Retina (tissue), 1 donor: ENCODE data around the gene VSIG1.

Experiments used
- DNase-seq: peaks from one replicate; pipeline ENCODE4 v3.0.0-alpha.2; 2016

Gene VSIG1

DNA sequence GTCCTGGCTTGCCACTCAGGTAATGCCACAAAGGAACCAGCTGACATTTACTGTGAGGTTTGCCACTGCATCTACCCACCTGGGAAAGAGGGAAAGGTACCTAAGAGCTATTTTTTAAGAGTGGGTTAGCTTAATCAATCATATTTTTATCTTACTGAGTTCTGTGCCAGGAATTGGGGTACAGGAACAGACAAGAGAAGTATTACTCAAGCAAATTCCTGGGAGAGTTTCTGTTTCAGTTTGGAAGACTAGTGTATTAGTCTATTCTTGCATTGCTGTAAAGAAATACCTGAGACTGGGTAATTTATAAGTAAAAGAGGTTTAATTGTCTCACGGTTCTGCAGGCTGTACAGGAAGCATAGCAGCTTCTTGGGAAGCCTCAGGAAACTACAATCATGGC is 23.3 kb downstream of the VSIG1 start:
- no peak for DNase-seq

DNA sequence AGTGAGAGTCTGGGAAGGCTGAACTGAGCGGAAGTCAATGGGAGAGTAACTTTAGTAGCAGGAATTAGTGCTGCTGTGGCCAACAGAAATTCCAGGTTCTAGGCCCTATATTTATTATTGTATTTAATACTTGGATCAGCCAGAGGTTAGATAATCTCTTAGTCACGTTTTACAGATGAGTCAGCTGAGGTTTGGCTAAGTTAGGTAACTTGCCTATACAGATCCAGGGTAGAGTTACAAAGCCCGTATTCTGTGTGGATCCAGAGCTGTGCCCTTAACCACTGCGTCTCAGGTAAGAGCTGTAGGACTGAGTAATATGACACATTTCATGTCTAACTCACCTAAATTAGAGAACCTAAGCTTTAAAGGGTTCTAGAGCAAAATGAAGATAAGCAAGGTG is 26.0 kb downstream of the VSIG1 start:
- DNase-seq = no peak

DNA sequence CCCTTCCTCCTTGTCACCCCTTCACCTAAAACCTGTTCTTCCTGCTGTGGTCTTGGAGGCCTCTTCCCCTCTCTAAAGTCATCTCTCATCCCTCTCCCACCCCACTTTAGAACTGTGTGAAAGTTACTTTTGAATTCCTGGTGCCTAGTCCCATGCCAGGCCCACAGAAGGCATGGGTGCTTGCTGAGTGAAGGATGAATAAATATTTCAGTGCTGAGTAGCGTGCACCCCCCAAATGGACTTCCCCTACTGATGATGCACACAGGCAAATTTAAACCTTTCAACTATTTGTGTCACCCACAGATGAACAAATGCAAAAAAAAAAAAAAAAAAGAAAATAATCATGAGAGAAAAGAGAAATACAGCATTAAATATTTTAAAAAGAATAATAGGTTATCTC is 26.7 kb downstream of the VSIG1 start:
- DNase-seq = no peak

DNA sequence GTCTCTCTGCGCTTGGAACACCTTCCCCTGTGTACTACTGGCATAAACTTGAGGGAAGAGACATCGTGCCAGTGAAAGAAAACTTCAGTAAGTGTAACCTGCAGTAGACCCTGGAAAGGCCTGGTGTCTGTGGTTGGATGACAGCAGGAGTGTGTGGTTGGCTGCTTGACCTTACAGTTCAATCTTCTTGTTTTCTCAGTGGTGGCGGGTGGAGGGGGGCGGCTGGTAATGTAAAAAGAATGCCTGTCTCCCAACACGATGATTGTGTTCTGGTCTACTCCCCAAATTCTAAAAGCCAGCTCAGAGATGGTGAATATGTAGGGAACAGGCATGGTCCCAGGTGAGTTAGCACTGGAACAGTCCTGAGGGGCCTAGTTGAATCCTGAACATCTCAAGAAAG is 27.9 kb downstream of the VSIG1 start:
- no peak for DNase-seq

DNA sequence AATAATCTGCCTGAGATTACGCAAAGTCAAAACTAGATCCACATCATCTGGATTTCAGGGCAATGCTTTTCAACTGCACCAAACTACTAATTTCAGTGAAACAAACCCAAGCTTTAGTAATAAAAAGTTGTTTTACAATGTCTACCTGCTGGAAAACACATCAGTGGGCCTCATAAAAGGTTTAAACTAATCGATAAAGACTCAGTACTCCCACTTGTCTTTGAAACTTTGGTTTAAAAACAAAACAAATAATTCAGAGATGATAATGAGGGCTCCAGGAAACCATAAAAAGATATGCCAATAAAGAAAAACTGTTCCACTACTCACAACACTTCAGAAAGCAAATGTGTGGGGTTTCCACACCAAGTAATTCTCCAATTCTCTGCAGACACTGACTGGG is 36.2 kb downstream of the VSIG1 start:
- no peak for DNase-seq

DNA sequence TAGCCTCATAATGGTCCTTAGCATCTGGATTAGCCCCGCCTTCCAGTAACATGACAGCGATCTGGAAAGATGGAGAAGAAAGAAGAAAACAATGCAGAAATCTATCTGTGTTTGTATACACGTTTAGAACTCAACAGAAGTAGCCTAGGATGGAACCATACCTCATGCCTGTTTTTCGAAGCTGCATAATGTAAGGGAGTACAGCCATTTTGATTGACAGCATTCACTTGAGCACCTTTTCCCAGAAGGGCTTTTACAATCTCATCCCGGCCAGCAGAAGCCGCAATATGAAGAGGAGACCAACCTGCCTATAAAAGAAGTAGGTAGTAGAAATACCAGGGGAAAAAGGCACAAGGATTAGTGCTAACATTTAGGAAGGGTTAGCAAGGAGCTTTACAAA is 42.9 kb downstream of the VSIG1 start:
- no peak for DNase-seq

DNA sequence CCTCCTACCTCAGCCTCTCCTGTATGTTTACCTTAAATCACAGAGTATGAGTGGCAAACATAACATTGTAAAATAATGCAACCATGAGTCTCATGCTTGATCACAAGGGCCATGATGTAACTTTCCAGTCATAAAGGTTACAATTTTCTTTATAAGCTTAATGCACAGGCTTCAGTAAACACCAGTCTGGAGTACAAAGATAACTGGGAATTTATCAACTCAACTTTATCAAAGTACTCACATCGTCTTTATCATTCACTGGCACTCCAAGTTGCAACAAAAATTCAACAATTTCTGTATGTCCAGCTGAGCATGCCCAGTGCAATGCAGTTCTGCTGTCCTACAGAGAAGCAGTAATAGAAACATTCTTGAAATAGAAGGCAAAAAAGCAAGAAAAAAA is 43.6 kb downstream of the VSIG1 start:
- DNase-seq = no peak

DNA sequence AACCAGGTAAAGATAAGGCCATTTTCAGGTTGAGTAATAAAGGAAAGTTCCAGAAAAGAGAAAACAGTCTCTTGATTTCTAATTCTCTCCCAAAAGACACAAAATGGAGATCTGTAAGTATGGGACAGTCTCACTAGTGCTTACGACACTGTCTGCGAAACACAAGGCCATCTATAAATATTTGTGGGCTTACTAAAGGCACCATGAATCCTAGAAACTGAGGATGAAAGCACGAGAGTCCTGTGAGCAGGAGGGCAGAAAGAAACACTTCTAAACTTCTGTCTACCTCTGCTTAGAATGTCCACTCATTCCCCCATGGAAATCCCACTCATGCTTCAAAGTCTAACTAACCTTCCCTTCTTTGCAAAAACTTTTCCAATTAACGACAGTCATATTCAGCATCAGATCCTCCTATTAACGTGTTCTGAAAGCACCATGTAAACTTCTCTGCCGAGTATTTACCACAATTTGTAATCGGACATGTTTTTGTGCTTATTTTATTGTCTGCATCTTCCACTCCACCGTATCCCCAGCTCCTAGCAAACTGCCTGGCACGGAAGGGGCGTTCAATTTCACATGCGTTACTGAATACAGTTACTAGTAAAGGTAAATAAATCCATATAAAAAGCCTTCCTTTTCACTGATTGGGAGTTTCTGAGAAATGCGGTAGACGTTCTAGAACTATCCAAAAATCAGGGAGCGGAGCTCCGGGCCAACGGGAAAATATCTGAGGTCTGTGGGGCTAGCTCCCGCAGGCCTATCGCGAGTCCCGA is 45.8 kb downstream of the VSIG1 start:
- DNase-seq = no peak

DNA sequence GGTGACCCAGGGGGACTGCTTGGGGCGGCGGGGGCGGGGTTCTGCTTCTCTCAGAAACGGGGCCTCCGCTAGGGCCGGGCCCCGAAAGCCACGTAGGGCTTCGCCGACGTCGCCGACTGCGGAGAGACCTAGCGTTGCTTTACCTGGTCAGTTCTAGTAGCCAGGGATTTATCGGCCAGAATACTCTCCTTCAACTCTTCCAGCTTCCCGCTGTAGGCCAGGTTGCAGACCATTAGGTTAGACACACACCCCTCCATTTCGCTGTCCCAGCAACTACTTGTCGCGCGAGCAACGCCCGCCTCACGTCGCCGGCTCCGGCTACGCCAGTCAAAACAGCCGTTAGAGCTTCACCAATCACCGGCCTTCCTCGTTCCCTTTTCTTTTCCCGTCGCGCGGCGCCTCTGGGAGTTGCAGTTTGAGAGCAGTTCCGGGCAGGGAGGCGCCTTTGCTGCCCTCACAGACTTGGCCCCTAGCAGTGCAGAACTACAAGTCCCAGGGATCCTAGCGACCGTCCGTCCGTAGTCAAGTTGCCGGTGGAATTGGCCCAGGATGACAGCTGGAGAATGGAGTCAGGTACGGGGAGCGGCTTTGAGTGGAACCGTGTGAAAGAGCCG is 46.5 kb downstream of the VSIG1 start, which contains the start of the genes ATG4A and PSMD10:
Gene ATG4A, plus strand, starts transcription at position 515 of the 614 bp plus-strand sequence. Its CDS starts 49 bp downstream, at position 564.
Gene PSMD10, minus strand, starts transcription at position 279 of the 614 bp plus-strand sequence. Its CDS starts 22 bp downstream, at position 257.
- DNase-seq = peak; percentile 91

DNA sequence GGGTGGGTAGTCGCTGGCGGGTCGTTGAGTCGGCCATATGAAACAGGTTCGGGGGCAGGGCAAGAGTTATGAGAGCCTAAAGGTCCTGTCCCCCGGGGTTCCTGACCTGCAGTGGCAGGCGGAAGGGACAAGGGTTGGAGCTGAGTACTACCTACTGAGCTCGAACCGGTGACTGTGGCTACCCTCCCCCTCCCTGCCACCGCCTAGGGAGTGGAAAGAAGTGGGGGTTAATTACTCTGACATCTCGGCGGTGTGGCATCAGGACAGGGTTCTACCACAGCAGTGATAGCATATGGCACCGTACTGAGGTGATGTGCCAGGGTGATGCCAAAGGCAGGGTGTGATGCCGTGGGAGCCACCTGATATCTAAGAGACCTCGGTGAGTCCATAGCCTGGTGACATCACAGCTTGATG is 47.0 kb downstream of the VSIG1 start:
- no peak for DNase-seq

DNA sequence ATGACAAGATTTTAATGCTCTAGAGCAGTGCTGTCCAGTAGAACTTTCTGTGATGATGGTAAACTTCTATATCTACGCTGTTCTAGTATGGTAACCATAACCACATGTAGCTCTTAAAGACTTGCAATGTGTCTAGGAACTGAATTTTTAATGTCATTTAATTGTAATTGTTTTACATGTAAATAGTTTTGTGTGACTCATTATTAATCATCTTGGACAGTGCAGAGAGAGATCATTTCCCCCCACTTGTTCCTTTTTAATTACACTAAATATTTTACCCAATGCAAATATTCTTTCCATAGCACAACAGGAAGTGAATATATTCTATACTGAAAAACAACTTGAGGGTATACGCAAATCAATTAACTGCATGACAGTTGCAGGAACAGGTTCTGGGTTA is 52.5 kb downstream of the VSIG1 start:
- no peak for DNase-seq

DNA sequence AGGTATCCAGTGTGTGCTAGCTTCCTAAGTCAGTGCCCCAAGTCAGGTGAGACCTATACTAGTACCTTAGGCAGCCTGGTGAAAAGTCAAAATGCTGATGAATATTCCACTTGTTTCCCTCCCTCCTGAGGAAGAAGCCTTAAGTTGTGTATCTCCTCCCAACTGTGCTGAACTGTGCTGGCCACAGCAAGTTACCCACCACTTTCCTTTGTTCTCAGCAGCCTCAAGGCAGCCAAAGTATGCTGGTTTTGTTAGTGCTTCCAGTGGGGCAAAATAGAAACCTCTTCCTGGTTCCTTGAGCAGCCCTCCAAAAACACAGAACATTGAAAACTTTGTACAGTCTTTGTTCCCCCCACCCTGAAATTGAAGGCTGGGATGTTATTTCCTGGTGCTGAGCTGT is 60.6 kb downstream of the VSIG1 start:
- DNase-seq = no peak

DNA sequence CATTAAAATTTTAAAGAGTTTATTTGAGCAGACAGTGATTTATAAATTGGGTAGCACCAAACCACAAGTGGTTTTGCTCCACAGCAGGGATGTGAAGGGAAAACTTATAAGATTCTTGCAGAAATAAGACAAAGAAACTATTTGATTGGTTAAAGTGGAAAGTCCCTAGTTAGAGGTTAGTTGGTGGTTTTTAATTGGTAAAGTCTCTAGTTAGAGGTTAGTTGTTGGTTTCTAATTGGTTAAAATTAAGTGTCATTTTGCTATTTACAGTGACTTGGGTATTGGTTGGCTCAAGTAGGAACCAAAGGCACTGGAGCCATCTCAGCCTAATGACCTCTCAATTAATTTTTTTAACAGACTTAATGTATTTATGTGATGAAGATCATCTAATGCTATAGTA is 69.7 kb downstream of the VSIG1 start:
- DNase-seq = no peak

DNA sequence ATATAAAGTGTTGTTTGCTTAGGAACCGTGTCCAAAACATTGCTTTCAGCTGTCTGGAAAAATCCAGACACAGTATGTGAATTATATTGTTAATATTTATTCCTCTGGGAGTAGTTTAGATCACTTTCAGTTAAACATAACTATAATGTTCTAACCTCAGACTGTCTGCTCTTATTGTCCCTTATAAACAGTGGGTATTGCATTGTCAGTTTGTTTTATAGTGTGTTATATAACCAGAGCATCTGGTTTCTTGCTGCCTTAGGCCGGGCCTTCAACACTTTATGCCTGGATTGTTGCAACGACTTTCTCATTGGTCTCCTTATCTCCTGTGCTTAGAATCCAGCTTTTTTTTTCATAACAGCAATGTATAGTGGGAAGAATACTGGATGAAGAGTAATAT is 73.1 kb downstream of the VSIG1 start:
- no peak for DNase-seq

DNA sequence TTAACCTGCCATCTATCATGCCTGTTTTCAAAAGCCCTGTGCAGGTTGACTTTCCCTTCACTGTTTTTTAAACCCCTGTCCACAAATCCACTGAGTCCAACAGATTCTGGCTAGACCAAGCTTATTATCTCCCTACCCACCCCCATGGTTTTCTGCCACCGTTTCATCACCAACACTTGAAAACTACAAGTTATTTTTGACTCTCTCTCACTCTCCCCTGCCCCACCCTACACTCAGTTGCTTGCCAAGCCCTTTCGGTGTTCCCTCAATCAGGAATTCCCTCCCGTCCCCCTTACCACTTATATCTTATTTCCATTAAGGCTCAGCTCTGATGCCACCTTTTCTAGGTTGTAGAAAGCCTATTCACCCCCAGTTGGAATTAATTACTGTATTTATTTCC is 76.4 kb downstream of the VSIG1 start:
- no peak for DNase-seq

DNA sequence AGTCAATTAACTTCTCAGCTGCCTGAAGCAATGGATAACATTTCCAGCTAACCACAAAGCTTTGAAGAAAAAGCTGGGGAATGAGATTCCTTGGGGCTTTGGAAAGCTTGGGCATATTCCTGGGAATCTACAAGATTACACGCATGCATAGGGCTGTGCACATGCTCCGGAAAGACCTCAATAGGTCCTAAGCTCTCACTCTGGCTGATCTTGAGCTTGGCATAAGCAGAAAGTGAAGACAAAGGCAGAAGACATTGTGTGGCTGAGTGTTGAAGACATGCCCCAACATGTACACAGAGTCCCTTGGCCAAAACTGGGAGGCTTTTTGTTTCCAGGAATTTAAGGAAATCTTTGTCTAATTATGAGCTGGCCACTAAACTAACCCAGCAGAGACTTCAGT is 77.9 kb downstream of the VSIG1 start:
- DNase-seq = peak; percentile 10

DNA sequence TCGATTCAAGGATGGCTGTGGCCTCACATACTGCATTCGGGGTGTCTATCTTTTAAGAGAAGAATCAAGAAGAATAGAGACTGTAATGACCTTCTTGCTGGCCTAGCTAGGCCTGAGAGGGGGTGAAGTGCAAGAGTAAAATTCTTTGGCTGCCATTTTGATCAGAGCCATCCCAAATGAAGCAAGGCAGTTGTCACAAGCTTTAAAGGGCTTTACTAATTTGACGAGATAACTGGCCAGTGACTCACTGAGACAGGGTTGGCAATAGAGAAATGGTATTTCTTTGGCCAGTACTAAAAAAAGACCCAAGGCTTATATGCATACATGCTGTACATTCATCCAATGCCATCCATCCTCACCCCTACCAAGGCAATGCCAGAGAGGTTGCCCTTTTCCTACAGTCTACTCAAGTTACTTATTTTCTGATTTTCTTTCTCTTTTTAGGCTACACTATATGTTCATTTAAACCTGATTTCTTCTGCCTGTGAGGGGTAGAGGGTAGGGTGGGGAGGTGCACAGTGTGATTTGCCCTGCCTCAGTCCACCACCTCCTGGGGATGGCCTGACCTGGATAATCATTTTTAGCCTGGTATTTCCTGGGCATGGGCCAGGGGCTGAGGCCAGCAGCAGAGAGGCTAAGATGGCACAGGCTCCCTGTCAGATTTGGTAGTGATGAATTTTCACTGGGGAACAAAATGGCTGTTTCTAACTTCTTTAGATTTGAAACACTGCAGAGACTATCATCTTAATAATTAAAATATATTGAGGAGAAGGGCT is 78.9 kb downstream of the VSIG1 start:
- DNase-seq = no peak

DNA sequence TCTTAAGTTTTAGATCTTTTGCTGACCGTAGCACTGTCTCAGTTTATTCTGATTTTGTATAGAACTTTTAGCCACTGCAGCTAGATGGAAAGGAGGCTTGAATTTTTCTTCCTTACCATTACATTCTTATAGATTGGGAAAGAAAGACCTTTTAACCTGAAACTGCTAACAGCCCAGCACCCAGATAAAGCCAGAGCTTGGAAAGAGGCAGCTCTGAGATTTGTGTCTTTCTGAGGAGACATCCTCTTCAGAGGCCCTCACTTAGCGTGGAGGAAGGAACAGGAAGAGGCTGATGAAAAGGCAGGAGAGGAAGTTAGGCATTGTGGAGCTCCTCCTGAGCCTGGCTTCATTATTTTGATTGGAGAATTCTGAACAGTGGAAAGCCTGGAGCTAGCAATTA is 81.8 kb downstream of the VSIG1 start:
- no peak for DNase-seq

DNA sequence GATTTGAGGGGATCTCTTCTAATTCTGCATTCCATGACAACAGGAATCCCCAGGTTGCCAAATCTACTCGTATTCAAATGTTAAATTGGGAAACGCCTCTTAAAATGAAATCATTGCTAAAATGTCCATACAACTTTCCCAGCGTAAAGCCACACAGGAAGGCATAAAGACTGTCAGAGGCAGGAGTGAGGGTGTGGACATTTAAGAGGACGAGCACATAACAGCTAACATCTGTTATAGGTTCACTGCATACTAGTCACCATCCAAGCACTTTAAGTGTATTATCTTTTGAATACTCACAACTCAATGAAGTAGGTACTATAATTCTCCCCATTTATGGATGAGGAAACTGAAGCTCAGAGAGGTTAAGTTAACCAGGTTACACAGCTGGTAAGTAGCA is 82.3 kb downstream of the VSIG1 start:
- no peak for DNase-seq
